GM19463 (cell line): ENCODE measurements around the gene RIPPLY3.

Experiments
- ATAC-seq: cut with Tn5 transposase; IDR thresholded peaks from one replicate; pipeline ENCODE4 v1.9.1; 2021; ENCODE audit warnings: mild to moderate bottlenecking, moderate library complexity; ENCODE audit not compliant: unreplicated experiment

Gene RIPPLY3

GRCh38 chr21:37058261-37058660 lies 51.8 kb downstream of the RIPPLY3 start:
- ATAC-seq: no peak

- no peak for ATAC-seq
These were observed 52.7 kb downstream of the RIPPLY3 start for GRCh38 chr21:37059181-37059580.

GRCh38 chr21:37060296-37060695 lies 53.8 kb downstream of the RIPPLY3 start:
- no peak for ATAC-seq

GRCh38 chr21:37061926-37062592 lies 55.6 kb downstream of the RIPPLY3 start:
- no peak for ATAC-seq

GRCh38 chr21:37062593-37062935 lies 56.1 kb downstream of the RIPPLY3 start:
- no peak for ATAC-seq

GRCh38 chr21:37063433-37063832 lies 56.9 kb downstream of the RIPPLY3 start:
- no peak for ATAC-seq

GRCh38 chr21:37064841-37065240 lies 58.3 kb downstream of the RIPPLY3 start:
- no peak for ATAC-seq

DNA sequence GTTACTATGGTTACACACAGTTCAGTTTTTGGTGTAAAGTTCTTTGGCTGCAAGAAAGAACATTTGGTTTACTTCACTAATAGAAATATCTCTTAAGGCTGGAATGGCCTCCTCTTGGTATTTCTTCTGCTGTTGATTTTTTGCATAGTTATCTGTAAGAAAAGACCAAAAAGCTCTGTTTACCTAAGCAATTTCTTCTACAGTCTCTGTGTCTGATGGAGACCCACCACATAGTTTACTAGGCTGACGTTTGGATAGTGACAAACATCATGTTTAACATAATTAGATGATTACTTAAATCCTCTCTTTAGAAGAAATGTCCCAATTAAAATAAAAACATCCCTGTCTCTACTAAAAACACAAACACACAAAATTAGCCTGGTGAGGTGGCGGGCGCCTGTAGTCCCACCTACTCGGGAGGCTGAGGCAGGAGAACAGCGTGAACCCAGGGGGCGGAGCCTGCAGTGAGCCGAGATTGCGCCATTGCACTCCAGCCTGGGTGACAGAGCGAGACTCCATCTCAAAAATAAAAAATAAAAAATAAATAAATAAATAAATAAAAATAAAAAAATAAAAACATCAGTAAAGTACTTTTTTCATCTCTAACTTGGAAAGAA lies 59.2 kb downstream of the RIPPLY3 start:
- no peak for ATAC-seq
